ENCODE data around the gene TRIM9.

Gene TRIM9

DNA sequence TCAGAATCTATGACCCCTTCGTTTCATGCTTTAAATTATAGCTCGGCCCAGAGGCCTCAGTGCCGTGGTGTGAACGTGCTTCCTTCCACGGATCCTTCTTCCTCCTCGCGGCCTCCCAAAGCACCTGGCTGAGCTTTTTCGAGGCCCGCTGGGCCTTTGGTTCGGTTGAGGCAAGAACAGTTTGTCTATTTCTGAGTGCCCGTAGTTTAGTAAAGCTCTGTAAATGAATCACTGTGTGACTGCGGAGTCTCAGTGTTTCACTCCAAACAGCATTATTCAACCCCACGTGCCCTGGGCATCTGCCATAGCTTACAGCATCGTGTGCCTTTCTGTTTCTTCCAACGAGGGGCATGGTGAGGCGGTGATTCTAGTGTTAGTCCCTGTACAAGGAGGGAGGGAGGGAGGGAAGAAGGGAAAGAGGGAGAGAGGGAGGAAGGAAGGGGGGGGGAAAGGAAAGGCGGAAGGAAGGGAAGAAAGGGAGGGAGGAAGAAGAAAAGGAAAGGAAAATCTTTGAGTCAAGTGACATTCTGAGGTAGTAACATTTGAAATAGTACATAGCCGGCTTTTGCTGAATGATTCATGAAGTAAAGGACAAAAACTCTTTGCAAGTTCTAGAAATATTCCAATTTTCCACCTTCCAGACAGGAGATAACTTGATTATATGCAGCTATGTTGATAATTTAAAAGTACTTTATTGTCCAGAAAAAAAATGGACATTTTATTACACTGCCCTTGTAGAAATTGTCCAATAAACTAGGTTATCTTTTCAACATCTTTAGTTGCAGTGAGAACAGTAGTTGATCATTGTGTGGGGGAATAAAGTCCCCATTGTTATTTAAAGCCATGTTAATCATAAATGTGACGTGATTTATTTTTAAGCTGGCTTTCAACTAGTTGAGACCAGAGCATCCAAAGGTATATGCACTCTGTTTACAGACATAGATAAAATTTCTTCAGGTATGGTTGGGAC, 1.2 kb upstream of the TRIM9 start:
- DNase-seq (ENCODE audit: low spot score): no peak
- in situ Hi-C loops (cut with MboI; ENCODE audit: low sequenced_read_pairs, unreplicated experiment): no loop called here
- TF ChIP-seq, protein P1, sequence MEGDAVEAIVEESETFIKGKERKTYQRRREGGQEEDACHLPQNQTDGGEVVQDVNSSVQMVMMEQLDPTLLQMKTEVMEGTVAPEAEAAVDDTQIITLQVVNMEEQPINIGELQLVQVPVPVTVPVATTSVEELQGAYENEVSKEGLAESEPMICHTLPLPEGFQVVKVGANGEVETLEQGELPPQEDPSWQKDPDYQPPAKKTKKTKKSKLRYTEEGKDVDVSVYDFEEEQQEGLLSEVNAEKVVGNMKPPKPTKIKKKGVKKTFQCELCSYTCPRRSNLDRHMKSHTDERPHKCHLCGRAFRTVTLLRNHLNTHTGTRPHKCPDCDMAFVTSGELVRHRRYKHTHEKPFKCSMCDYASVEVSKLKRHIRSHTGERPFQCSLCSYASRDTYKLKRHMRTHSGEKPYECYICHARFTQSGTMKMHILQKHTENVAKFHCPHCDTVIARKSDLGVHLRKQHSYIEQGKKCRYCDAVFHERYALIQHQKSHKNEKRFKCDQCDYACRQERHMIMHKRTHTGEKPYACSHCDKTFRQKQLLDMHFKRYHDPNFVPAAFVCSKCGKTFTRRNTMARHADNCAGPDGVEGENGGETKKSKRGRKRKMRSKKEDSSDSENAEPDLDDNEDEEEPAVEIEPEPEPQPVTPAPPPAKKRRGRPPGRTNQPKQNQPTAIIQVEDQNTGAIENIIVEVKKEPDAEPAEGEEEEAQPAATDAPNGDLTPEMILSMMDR (IDR thresholded peaks at IDR 0.05; ENCODE audit: borderline replicate concordance, control extremely low read depth, extremely low read depth, insufficient read depth, missing control alignments): no peak

DNA sequence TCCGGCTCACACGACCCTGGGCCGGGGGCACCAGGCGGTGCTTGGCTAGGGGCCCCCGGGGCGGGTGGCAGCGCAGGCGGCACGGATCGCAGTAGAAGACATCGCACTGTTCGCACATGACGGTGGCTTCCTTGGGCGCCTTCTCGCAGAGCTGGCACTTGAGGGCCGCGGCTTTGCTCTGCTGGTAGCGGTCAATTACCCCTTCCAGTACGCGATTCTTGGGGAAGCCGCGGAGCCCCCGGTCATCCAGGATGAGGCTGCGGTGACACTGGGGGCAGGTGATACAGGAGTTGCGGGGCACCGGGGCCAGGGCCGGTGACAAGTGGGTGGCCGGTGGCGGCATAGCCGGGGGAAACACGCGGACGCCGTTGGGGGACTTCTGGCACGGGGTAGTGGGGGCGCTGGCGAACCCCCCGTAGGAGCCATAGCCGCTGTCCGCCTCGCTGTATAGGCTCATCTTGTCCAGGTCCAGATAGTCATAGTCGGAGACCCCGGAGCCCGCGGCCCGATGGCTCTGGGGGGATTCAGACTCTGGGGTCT, 553 bp downstream of the TRIM9 start:
- TF ChIP-seq, protein P1 (IDR thresholded peaks at IDR 0.05; ENCODE audit: borderline replicate concordance, control extremely low read depth, extremely low read depth, insufficient read depth, missing control alignments): no peak
- peak; percentile 43 for DNase-seq (ENCODE audit: low spot score)
- in situ Hi-C loops (cut with MboI; ENCODE audit: low sequenced_read_pairs, unreplicated experiment): no loop called here

DNA sequence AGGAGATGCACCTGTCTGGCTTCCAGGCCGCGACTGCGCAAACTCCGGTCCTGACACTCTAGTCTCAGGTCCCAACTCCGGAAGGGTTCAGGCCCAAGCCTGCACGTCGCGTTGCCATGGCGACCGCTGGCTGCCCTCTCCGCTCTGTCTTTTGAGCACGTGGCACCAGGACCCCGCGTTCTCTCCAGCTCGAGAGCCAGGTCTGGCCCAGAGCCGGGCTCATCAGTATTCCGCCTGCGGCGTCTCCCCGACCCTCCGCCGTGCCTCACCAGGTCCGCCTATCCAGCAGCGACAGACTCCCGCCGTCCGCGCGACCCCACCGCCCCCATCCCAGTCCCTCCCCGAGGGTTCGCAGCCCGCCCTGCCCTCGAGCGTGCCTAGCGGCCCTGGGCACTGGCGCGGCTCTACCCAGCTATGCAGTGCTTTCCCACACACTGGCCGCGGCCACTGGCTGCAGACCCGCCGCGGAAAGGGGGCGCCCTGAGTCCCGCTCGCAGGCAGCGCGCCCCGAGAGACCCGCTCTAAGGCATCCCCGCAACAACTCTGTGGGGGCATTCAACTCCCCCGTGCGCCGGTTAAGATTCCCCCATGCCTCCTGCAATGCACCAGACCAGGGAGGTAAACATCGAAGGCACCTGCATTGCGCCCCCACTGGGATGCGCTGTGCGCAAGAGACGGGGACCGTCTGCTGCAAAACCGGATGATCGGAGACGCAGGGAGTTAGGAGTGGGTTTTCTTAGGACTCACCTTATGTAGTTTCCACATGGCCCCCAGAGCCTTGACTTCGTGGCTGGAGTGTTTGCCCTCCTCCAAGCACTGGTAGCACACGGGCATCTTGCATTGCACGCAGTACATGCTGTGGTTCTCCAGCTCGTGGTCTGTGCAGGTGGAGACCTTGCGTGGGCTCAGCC, 1.3 kb downstream of the TRIM9 start:
- in situ Hi-C loops (cut with MboI; ENCODE audit: low sequenced_read_pairs, unreplicated experiment): no loop called here
- DNase-seq (ENCODE audit: low spot score): peak; percentile 70
- TF ChIP-seq, protein P1 (IDR thresholded peaks at IDR 0.05; ENCODE audit: borderline replicate concordance, control extremely low read depth, extremely low read depth, insufficient read depth, missing control alignments): peak; percentile 45

- DNase-seq (ENCODE audit: low spot score): no peak
- in situ Hi-C loops (cut with MboI; ENCODE audit: low sequenced_read_pairs, unreplicated experiment): no loop called here
Observed at GRCh38 chr14:51092965-51093364, 1.9 kb downstream of the TRIM9 start.

DNA sequence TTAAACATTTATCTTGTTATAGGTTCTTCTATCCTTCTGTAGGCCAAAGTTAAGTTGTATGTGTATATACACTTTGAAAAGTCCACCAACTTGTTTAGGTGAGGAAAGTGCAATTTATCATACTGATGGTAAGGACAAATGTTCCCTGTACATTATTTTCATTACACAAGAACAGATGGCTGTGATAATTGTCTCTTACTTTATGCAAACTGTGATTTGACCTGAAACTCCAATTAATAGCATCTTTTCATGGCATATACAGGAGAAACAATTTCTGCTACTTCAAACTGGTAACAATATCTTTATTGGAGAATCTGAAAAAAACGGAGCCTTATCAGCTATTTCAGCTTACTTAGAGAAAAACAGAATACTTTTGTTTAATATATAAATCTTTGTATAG, 5.6 kb downstream of the TRIM9 start:
- no peak for DNase-seq (ENCODE audit: low spot score)
- TF ChIP-seq, protein P1 (IDR thresholded peaks at IDR 0.05; ENCODE audit: borderline replicate concordance, control extremely low read depth, extremely low read depth, insufficient read depth, missing control alignments): no peak
- in situ Hi-C loops (cut with MboI; ENCODE audit: low sequenced_read_pairs, unreplicated experiment): no loop called here

More at GRCh38 chr14:51092965-51093364, 1.9 kb downstream of the TRIM9 start:
- TF ChIP-seq, protein P1 (IDR thresholded peaks at IDR 0.05; ENCODE audit: borderline replicate concordance, control extremely low read depth, extremely low read depth, insufficient read depth, missing control alignments): no peak

- in situ Hi-C loops (cut with MboI; ENCODE audit: low sequenced_read_pairs, unreplicated experiment): no loop called here
- DNase-seq (ENCODE audit: low spot score): no peak
- TF ChIP-seq, protein P1 (IDR thresholded peaks at IDR 0.05; ENCODE audit: borderline replicate concordance, control extremely low read depth, extremely low read depth, insufficient read depth, missing control alignments): no peak
Observed at GRCh38 chr14:51087031-51087441, 7.9 kb downstream of the TRIM9 start.
